Skin epidermis (tissue), 12 donors: ENCODE data around the gene C2CD4D.
"Not testable (repeated sequence)": the region's sequence is repeated elsewhere in the genome, so short reads cannot be mapped to it uniquely, and the experiment has no call there.

Source experiments
- H3K27ac ChIP-seq, 21 experiments: fragments of 200-600 bp; sonication (generic) in 11 of 21; one replicate each; pipeline ENCODE4 v1.5.0; 2020; ENCODE audit warnings: mild to moderate bottlenecking in 3 of 21, inconsistent platforms in 2 of 21, moderate library complexity in 2 of 21
- H3K4me3 ChIP-seq, 7 experiments: fragments of 200-600 bp; sonication (generic) in 2 of 7; one replicate each; pipeline ENCODE4 v1.5.0; 2020; ENCODE audit warnings: inconsistent platforms in 2 of 7, mild to moderate bottlenecking in 2 of 7, moderate library complexity in 1 of 7

C2CD4D gene

DNA sequence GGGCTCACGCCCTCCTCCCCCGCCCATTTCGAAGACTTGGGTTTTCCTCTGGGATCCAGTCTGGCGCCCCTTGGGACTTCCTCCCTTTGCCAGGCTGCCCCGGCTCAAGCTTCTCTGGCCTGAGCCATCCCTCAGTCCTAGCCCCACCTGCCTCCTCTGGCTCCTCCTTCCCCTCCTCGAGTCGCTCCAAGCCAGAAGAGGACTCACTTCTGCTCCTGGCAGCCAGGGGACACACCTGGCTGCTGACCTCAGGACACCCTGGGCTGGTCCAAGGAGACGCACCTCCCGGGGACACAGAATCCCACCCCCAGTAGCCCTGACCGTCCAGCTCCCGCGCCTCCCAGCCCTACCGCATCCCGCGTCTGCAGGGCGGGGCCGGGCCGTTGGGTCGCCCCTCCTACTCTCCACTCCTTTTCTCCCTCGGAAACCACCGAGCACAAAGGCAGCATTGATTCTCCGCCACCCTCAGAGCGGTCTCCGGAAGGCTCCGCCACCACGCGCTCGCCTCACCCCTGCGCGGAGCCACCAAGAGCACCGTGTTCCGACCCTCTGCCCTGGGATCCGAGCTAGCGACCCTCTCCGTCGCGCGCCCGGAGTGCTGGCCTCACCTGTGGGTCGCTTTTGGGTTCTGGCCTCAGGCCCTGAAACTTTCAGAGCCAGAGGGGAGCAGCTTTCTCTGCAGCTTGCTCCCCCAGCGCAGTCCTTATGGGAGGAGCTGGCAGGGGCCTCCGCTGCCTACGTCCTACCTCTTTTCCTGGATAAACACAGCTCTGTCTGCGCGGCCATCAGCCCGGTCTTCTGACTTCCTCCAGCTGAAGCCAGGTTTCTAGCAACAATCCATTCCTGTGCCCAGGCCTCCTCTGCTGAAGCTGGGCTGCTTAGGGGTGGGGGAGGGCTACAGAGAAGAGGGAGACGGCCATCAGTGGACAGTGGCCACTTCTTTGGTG lies at the start of gene C2CD4D:
Gene C2CD4D, minus strand, starts transcription at position 364 of the 947 bp plus-strand sequence. CDS start 831 bp downstream, outside the sequence.
- H3K4me3 ChIP-seq: peak within 1 kb of the TSS; percentile 34 to 51 (median 41)

GRCh38 chr1:151888972-151889570 lies 49.5 kb upstream of the C2CD4D start:
- Histone ChIP-seq H3K4me3 (no peak overlapping the region), H3K27ac (no peak overlapping the region)

More for the DNA sequence above, at the start of gene C2CD4D:
- H3K27ac ChIP-seq: peak within 1 kb of the TSS; percentile 58 to 96 (median 87)

GRCh38 chr1:151887028-151887427 lies 47.4 kb upstream of the C2CD4D start:
- H3K4me3 ChIP-seq: no peak overlapping the region
- H3K27ac ChIP-seq: peak overlapping the region in 3 of 21 experiments; percentile 20 to 36 (median 28)

GRCh38 chr1:151885479-151885878 lies 45.9 kb upstream of the C2CD4D start:
- no peak overlapping the region for H3K4me3 ChIP-seq
- H3K27ac ChIP-seq: no peak overlapping the region

GRCh38 chr1:151884879-151885278 lies 45.3 kb upstream of the C2CD4D start:
- not testable (repeated sequence) for H3K27ac ChIP-seq, H3K4me3 ChIP-seq

DNA sequence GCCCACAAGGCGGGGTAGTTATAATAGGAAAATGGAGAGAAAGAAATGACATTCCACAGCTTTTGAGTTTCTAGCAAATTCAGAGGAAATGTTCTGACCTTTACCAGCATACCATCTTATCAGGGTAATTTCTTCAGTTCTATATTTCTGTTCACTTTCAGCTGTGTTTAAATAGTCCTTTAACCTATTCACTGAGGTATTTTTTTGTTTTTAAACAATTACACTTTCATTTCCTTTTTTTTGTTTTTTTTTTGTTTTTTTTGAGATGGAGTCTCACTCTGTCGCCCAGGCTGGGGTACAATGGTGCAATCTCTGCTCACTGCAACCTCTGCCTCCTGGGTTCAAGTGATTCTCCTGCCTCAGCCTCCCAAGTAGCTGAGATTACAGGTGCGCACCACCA lies 44.8 kb upstream of the C2CD4D start:
- H3K27ac ChIP-seq, H3K4me3 ChIP-seq: not testable (repeated sequence)

- H3K4me3 ChIP-seq, H3K27ac ChIP-seq: not testable (repeated sequence)
Observed at GRCh38 chr1:151883898-151884297, 44.3 kb upstream of the C2CD4D start.

DNA sequence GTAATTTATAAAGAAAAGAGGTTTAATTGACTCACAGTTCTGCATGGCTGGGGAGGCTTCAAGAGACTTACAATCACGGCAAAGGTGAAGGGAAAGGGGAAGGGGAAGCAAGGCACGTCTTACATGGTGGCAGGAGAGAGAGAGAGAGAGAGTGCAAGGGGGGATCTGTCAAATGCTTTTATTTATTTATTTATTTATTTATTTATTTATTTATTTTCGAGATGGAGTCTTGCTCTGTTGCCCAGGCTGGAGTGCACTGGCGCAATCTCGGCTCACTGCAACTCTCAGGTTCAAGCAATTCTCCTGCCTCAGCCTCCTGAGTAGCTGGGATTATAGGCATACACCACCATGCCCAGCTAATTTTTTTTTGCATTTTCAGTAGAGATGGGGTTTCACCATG lies 43.3 kb upstream of the C2CD4D start:
- H3K27ac ChIP-seq, H3K4me3 ChIP-seq: not testable (repeated sequence)

GRCh38 chr1:151882466-151882865 lies 42.8 kb upstream of the C2CD4D start:
- Histone ChIP-seq H3K27ac (no peak overlapping the region), H3K4me3 (no peak overlapping the region)

DNA sequence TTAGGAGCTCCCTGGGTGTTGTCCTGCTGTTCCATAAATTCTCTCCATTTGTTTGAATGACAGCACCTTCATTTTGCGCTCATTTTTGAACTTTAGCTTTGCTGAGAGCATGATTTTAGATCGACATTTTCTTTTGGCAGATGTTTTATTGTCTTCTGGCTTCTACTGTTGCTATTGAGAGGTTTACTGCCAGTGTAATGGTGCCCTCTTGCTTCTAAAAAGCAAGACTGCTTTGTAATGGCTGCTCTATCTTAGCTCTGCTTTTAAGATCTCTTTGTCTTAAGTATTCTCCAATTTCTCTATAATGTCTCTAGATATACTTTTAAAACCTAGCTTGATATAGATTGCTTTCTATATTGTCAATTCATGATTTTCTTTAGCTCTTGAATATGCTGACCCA lies 41.9 kb upstream of the C2CD4D start:
- Histone ChIP-seq H3K4me3 (no peak overlapping the region), H3K27ac (no peak overlapping the region)

DNA sequence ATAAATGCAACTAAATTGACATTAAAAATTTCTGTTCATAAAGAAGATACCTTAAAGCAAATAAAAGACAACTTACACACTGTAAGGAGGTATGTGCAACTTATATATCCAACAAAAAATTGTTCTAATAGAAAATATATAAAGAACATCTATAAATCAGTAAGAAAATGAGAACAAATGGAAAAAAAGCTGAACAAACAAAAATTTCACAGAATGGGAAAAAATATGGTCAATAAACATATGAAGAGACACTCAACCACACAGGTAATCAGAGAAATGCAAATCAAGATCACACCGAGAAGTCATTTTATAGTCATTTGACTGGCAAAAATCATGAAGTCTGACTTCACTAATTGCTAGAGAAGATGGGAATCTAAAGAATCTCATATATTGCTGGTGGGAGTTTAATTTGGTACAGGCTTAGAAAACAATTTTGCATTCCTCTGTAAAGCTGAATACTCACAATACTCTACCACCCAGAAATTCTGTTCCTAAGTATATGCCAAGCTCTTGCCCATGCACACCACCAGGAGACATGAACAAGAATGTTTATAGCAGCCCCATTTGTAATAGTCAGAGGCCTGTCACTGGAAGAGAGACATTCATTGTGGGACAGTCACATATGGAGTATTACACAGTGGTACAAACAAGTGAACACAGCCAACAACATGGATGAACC lies 35.9 kb upstream of the C2CD4D start:
- Histone ChIP-seq H3K4me3 (no peak overlapping the region), H3K27ac (no peak overlapping the region)

GRCh38 chr1:151872776-151873175 lies 33.2 kb upstream of the C2CD4D start:
- H3K27ac ChIP-seq, H3K4me3 ChIP-seq: not testable (repeated sequence)

DNA sequence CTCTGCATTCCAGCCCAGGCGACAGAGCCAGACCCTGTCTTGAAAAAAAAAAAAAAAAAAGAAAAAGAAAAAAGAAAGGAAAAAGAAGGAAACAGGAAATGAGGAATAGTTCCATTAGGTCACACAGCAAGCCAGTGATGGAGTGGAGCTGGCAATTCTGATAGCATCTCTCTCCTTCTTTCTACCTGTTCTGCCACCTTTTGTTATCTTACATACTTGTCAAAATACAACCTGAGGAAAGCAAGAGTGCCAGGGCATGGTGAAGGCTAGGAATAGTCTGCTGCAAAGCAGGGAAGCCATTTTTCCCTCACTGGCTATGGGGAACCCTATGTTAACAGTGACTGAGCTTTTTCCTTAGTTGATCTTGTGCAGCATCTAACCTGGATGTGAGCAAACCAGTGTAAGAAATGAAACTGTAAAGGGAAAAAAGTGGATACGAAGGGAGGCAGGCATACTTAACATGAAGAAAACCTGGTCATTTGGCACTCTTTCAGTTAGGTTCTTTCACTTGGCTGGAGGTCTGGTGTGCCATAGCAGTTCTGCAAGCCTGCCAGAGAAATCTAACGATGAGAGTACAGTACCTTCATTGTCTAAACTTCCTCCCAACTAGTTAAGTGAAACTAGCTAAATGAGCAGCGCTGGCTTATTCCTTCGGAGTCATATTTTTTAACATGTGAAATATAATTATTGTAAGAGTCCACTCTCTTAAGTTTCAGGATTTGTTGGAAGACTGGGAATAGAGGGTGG lies 31.8 kb upstream of the C2CD4D start:
- H3K27ac ChIP-seq: peak overlapping the region in 2 of 21 experiments; percentile 10 to 60
- H3K4me3 ChIP-seq: no peak overlapping the region

GRCh38 chr1:151868486-151868885 lies 28.9 kb upstream of the C2CD4D start:
- Histone ChIP-seq H3K27ac (no peak overlapping the region), H3K4me3 (no peak overlapping the region)

GRCh38 chr1:151867765-151868411 lies 28.3 kb upstream of the C2CD4D start:
- H3K4me3 ChIP-seq: no peak overlapping the region
- no peak overlapping the region for H3K27ac ChIP-seq

- no peak overlapping the region for H3K27ac ChIP-seq
- no peak overlapping the region for H3K4me3 ChIP-seq
Observed at GRCh38 chr1:151867321-151867720, 27.7 kb upstream of the C2CD4D start.

GRCh38 chr1:151864411-151864810 lies 24.8 kb upstream of the C2CD4D start:
- H3K27ac ChIP-seq: no peak overlapping the region
- no peak overlapping the region for H3K4me3 ChIP-seq

DNA sequence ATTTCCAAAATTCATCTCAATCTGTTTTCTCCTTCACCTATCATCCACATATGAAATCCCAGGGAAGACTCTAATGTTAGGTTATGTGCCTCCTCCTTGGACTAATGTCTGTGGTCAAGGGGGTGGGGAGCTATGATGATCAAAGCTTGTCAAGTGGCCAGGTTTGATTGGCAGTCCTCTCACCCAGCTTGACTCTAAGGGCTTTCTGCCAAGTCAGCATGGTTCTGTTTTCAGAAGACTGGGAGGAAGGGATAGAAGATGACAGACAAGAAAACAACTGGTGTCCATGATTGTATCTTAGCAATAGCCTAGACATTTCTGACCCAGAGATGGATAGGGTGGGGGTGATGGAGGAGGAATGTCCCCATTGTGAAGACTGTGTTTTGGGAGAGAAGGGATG lies 23.0 kb upstream of the C2CD4D start:
- H3K4me3 ChIP-seq: no peak overlapping the region
- no peak overlapping the region for H3K27ac ChIP-seq

- no peak overlapping the region for H3K4me3 ChIP-seq
- H3K27ac ChIP-seq: peak overlapping the region in 2 of 21 experiments; percentile 13 to 57
Observed at GRCh38 chr1:151860504-151861187, 21.0 kb upstream of the C2CD4D start.
